Measurements from ENCODE around the gene PRR27. TPM values are rescaled to one million over a fixed set of nuclear protein-coding genes. Genes with fewer than 3 reads are reported as not detected.

Gene PRR27
- 0.51 TPM for total RNA-seq

GRCh38 chr4:70153937-70154336, at the start of gene PRR27:
TSS of gene PRR27 (plus strand) at chr4:70154237. CDS start at chr4:70154376, 139 bp downstream.
- no peak for DNase-seq

GRCh38 chr4:70110917-70111316, 43.1 kb upstream of the PRR27 start:
- DNase-seq: no peak

GRCh38 chr4:70113656-70114055, 40.4 kb upstream of the PRR27 start:
- DNase-seq: no peak

GRCh38 chr4:70114096-70114495, 39.9 kb upstream of the PRR27 start:
- no peak for DNase-seq

GRCh38 chr4:70120323-70120722, 33.7 kb upstream of the PRR27 start:
- DNase-seq: no peak

- DNase-seq: no peak
These were observed 20.6 kb upstream of the PRR27 start for GRCh38 chr4:70133473-70133872.

- no peak for DNase-seq
These were observed 15.3 kb upstream of the PRR27 start for GRCh38 chr4:70138751-70139150.

- DNase-seq: no peak
These were observed 2.8 kb upstream of the PRR27 start for GRCh38 chr4:70151271-70151670.

- no peak for DNase-seq
These were observed 1.9 kb upstream of the PRR27 start for GRCh38 chr4:70152088-70152487.

- DNase-seq: no peak
These were observed 4.5 kb downstream of the PRR27 start for GRCh38 chr4:70158576-70158975.

- peak; percentile 3 for DNase-seq
These were observed 23.1 kb downstream of the PRR27 start for GRCh38 chr4:70177090-70177489.

GRCh38 chr4:70178075-70178660, 24.1 kb downstream of the PRR27 start:
- no peak for DNase-seq

- DNase-seq: no peak
These were observed 25.8 kb downstream of the PRR27 start for GRCh38 chr4:70179811-70180210.

GRCh38 chr4:70181864-70182263, 27.8 kb downstream of the PRR27 start:
- DNase-seq: no peak

GRCh38 chr4:70182517-70183167, 28.6 kb downstream of the PRR27 start:
- DNase-seq: peak; percentile 11

GRCh38 chr4:70183168-70183939, 29.3 kb downstream of the PRR27 start:
- DNase-seq: peak; percentile 43

GRCh38 chr4:70183940-70184246, 29.9 kb downstream of the PRR27 start:
- no peak for DNase-seq

- no peak for DNase-seq
These were observed 33.2 kb downstream of the PRR27 start for GRCh38 chr4:70187216-70187615.

GRCh38 chr4:70190579-70190978, 36.5 kb downstream of the PRR27 start:
- DNase-seq: no peak

- no peak for DNase-seq
These were observed 37.6 kb downstream of the PRR27 start for GRCh38 chr4:70191647-70192046.

- DNase-seq: no peak
These were observed 38.9 kb downstream of the PRR27 start for GRCh38 chr4:70192895-70193294.

GRCh38 chr4:70195425-70195824, 41.4 kb downstream of the PRR27 start, which contains the start of gene ODAM:
TSS of gene ODAM (plus strand) at chr4:70195725. CDS start at chr4:70196544, 819 bp downstream.
- DNase-seq: no peak

GRCh38 chr4:70196857-70197256, 42.8 kb downstream of the PRR27 start:
- no peak for DNase-seq

- DNase-seq: no peak
These were observed 43.8 kb downstream of the PRR27 start for GRCh38 chr4:70197842-70198241.

Data from tongue (tissue), 2 donors.